ENCODE measurements around the gene CNTN2. TPM values are rescaled to one million over a fixed set of nuclear protein-coding genes. Genes with fewer than 3 reads are reported as not detected.

The CNTN2 gene
- total RNA-seq, 2 donors from 2014 or later: not detected

DNA sequence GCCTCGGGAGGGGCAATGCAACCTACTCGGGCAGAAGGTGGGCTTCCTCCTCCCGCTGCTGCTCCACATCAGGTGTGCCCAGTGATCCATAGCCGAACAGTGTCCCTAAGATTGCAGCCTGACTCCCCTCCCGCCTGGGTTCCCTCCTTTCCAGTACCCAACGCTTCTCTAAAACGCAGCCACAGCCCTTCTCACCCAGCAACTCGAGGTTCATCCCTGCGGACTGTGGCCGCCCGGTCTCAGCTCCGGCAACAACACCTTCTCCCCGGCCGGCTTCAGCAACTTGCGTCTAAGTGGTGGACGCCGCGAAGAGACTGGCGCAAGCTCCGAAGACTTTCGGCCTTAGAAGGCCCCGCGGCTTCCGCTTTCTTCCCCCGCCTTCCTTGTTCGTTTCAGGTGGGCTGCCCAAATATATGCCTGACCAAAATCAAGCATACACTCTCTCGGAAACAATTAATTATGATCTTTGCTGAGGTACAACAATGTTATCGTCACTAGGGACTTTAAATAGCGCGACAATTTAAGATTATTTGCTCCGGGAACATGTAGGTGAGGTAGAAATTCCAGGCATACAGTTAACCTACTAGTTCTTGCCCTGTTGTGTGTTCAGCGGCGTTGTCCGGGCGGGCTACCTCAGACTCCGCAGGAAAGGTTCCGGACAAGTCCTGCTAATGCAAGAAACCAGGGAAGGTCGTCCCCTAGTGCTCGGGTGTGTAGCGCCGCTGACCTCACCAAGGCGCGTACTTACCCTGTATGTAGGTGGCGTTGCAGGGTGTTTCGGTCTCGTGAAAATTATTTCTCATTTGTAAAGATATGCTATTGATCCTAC lies 78.9 kb downstream of the CNTN2 start, which contains the start of gene RBBP5:
Gene RBBP5 (minus strand): TSS at position 319 of the 829 bp plus-strand sequence. CDS start 105 bp downstream, at position 214.
- peaks cover 8 to 16% of the 10 kb centered on the region in 2 donors for H3K36me3 Mint-ChIP-seq

DNA sequence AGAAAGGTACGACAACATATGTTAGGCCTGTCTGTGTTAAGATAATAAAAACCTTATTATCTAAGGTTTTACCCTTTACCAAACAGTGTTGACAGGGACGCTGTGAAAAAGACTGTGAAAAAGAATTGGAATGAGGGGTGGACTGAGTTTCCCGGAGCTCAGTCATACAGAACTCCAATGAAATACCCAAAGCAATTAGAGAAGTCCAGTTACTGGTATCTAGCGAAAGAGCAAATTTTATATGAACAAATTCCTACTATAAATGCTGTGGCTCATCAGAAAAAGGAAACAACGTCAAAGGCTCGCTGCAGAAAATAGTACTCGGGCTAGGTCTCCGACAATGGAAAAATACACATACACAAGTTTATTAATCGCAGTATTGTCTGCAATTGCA lies 79.5 kb downstream of the CNTN2 start:
- ATAC-seq (no peak), DNase-seq (ENCODE audit: low spot score in 2 of 2) (no peak)
- peaks cover 8 to 16% of the 10 kb centered on the region in 2 donors for H3K36me3 Mint-ChIP-seq
- H3K27ac Mint-ChIP-seq: peak overlapping the region; percentile 92 to 100
- H3K9me3 Mint-ChIP-seq: no peaks in the 10 kb centered on the region

More for the DNA sequence above, 78.9 kb downstream of the CNTN2 start, which contains the start of gene RBBP5:
- ATAC-seq: peak; percentile 97 to 98
- Mint-ChIP-seq H3K9me3 (no peaks in the 10 kb centered on the region), H3K27ac (peak within 1 kb of the TSS; percentile 92 to 100)
- peak; percentile 89 to 98 for DNase-seq (ENCODE audit: low spot score in 2 of 2)

- no peak overlapping the region for H3K27ac Mint-ChIP-seq
- DNase-seq (ENCODE audit: low spot score in 2 of 2) (no peak), ATAC-seq (no peak)
- H3K36me3 Mint-ChIP-seq: peaks cover 8 to 16% of the 10 kb centered on the region in 2 donors
- no peaks in the 10 kb centered on the region for H3K9me3 Mint-ChIP-seq
Observed at GRCh38 chr1:205124726-205125125, 81.7 kb downstream of the CNTN2 start.

DNA sequence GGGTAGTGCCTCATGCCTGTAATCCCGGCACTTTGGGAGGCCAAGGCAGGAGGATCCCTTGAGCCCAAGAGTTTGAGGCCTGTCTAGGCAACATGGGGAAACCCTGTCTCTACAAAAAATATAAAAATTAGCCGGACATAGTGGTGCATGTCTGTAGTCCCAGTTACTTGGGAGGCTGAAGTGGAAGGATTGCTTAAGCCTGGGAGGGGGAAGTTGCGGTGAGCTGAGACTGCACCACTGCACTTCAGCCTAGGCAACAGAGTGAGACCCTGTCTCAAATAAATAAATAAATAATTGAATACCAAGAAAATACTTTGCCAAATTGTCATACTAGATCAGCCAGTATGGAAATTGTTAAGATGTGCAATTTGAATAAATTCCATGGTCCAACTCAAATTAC lies 84.6 kb downstream of the CNTN2 start:
- no peaks in the 10 kb centered on the region for H3K9me3 Mint-ChIP-seq
- H3K27ac Mint-ChIP-seq: no peak overlapping the region
- ATAC-seq (no peak), DNase-seq (ENCODE audit: low spot score in 2 of 2) (no peak)
- no peaks in the 10 kb centered on the region for H3K36me3 Mint-ChIP-seq

Other genes with a start within 250 kb of the CNTN2 start
- gene NFASC, start 172.3 kb upstream of the CNTN2 start, total RNA-seq: 1 to 10 TPM in 1 of 2 donors, under 1 TPM in 1; 0.11 to 1.8 TPM
- 1 to 10 TPM; 4.1 to 6.0 TPM for gene TMEM81, start 41.2 kb downstream of the CNTN2 start, total RNA-seq
- gene RBBP5, start 78.8 kb downstream of the CNTN2 start, total RNA-seq: 10 to 100 TPM; 19.3 to 24.6 TPM
- gene DSTYK, start 168.5 kb downstream of the CNTN2 start, total RNA-seq: 10 to 100 TPM; 13.0 to 15.3 TPM
- 10 to 100 TPM; 11.1 to 17.2 TPM for gene TMCC2, start 184.7 kb downstream of the CNTN2 start, total RNA-seq

All from activated naive CD4-positive, alpha-beta T cell treated with anti-CD3 and anti-CD28 coated beads, Interleukin-2, amount 50 U/mL, for 72 hours (primary cell).